Measurements from ENCODE around the gene TBX2.
"Not testable (repeated sequence)": the region's sequence is repeated elsewhere in the genome, so short reads cannot be mapped to it uniquely, and the experiment has no call there.

Gene TBX2

GRCh38 chr17:61415374-61416210 lies 15.9 kb downstream of the TBX2 start:
- no peak for DNase-seq

GRCh38 chr17:61416211-61416539 lies 16.5 kb downstream of the TBX2 start:
- no peak for DNase-seq

GRCh38 chr17:61416540-61417363 lies 17.1 kb downstream of the TBX2 start:
- peak; percentile 52 for DNase-seq

- no peak for DNase-seq
Observed at GRCh38 chr17:61418449-61418848, 18.8 kb downstream of the TBX2 start.

GRCh38 chr17:61419496-61420046 lies 19.9 kb downstream of the TBX2 start:
- DNase-seq, result no peak

- no peak for DNase-seq
Observed at GRCh38 chr17:61420052-61420451, 20.4 kb downstream of the TBX2 start.

- DNase-seq, result no peak
Observed at GRCh38 chr17:61420745-61421398, 21.2 kb downstream of the TBX2 start.

GRCh38 chr17:61421460-61421859 lies 21.8 kb downstream of the TBX2 start:
- DNase-seq, result no peak

- DNase-seq, result no peak
Observed at GRCh38 chr17:61422116-61422799, 22.6 kb downstream of the TBX2 start.

GRCh38 chr17:61422869-61423268 lies 23.2 kb downstream of the TBX2 start:
- no peak for DNase-seq

GRCh38 chr17:61423967-61424649 lies 24.5 kb downstream of the TBX2 start:
- DNase-seq, result no peak

GRCh38 chr17:61425682-61426481 lies 26.2 kb downstream of the TBX2 start:
- DNase-seq, result no peak

GRCh38 chr17:61426482-61427304 lies 27.1 kb downstream of the TBX2 start:
- DNase-seq, result no peak

- no peak for DNase-seq
Observed at GRCh38 chr17:61427567-61427966, 27.9 kb downstream of the TBX2 start.

GRCh38 chr17:61429274-61429673 lies 29.6 kb downstream of the TBX2 start:
- no peak for DNase-seq

GRCh38 chr17:61429831-61430230 lies 30.2 kb downstream of the TBX2 start:
- DNase-seq, result not testable (repeated sequence)

GRCh38 chr17:61431594-61432311 lies 32.1 kb downstream of the TBX2 start:
- no peak for DNase-seq

GRCh38 chr17:61436273-61436672 lies 36.6 kb downstream of the TBX2 start:
- no peak for DNase-seq

GRCh38 chr17:61436995-61437704 lies 37.5 kb downstream of the TBX2 start:
- no peak for DNase-seq

Measured in CD4-positive, alpha-beta T cell treated with Interferon gamma for 1 hour (primary cell).